ENCODE data around the gene MYORG.
"Not testable (repeated sequence)": the region's sequence is repeated elsewhere in the genome, so short reads cannot be mapped to it uniquely, and the experiment has no call there.

Gene MYORG

DNA sequence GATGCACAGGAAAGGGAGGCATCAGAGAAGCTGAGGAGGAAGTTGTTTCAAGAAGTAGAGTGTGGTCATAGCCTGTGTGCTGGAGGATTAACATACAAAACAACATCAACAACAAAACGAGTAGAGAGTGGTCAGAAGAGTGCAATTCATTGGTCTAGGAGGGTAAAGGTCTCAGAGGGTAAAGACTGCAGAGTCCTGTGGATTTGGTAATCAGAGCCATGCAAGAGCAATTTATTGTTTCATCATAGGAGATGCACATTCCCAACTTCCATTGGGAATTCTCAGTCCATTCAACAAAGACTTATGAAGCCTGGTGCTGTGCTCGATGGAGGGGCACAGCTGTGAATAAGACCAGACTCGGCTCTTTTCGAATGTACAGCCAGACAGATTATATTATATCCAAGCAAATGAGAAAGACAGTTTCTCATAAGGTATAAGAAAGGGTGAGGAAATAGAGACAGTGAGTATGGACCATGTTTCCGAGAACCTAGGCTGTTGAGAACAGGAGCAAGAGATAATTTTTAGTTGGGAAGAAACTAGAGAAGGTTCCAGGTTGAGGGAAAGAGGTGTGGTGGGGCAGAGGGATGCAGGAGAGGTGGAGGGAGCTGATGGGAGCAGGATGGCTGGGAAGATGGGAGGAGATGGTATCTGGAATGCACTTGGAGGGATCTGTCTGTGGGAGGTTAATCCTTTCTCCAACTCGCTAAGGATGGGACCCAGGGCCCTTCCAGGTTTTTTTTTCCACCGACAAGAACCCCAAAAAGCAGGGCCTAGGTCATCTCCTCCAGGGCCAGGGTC lies 7.9 kb upstream of the MYORG start:
- no peak for DNase-seq

DNA sequence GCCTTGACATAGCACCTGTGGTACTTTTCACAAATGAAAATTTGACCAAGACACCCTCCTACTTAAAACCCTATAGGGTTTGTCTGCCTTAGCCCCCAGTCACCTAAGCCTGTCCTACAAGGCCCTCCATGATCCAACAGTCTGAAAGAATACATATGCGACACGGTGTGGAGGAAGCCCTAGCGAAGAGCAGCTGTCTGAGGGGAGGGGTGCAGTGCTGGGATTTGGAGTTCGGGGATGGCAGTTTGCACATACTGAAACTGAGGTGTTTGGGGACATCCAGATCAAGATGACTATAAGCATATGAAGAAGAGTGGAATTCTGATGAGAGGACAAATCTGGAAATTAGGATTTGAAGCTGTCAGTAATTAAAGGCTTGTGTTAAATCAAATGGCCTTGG lies 7.2 kb upstream of the MYORG start:
- DNase-seq: no peak

DNA sequence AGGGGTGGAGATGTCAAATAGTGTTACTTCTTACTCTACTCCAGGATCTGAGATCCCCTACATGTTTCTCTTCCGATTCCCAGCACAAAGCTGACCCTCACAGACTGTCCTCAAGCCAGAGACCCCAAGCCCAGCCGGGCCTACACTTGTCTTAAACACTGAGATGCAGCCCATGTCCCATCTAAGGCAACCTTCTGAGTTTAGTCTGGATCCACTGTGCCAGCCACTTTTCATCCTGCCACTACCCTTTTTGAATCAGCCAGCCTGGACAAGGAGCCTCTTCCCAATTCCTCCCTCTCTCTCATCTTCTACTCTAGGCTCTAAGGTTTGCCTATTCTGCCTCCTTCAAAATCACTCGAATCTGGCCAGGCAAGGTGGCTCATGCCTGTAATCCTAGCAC lies 6.2 kb upstream of the MYORG start:
- no peak for DNase-seq

DNA sequence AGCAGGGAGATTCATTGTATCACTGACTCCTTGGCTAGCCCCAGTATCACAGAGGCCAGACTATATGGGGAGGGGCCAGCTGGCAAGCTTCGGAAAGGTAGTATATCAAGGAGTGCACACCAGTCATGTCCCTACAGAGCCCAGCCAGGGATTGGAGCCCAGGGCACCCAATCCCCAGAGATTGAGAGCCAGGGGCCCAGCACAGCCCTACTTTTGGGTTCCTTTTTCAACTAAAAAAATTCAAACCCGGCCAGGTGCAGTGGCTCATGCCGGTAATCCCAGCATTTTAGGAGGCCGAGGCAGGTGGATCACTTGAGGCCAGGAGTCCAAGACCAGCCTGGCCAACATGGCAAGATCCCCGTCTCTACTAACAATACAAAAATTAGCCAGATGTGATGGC lies 5.4 kb upstream of the MYORG start:
- DNase-seq: no peak

DNA sequence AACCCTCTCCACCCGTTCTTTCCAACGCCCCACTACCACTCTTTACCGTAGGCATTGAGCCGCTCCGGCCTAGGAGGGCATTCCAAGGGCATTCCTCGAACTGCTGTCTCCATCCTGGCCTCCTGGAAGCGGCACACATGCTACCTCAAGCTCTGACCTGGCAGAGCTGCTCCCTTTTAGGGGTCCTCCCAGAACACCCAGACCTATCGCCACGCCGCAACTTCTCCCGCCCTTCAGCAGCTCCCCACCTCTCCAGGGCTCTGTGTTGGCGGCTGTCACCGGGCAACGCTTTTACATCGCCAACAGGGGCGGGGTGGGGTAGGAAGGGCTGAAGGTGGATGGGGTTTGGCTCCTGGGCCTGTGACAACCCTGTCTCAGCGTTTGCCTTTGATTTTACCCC lies 4.6 kb upstream of the MYORG start:
- no peak for DNase-seq

DNA sequence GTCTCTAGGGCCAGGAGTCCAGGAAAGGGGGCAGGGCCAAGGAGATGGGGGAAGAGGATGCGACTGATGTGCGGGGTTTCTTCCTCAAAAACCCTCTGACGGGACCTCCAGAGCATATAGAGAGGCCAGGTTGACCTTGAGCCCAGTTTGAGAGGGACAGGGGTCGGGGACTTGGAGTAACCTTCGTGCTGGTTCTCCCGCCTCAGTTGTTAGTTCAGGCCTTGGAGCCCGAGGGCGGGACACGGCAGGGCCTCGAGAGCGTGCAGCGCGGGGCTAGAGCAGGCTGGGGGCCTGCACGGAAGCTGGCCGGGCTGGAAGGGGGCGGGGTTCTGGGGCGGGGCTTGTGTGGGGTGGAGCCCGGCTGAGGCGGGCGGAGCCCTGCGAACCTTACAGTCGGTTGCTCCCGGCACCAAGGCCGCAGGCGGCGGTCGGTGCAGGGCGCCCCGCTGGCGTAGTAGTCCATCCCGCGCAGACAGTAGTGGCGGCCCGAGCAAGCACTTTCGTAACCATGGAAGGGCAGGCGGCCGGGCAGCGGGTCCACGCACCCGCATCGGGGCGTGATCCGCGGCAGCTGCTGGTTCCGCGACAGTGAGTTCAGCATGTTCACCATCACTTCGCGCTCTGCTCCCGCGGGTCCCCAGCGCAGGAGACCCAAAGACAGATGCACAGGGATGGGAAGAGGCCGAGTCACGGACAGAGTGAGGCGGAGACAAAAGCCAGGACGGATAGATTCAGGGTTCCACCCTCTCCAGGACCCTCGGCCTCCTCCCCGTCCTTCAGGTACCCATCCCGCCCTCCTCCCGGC lies 4.0 kb upstream of the MYORG start:
- peak; percentile 78 to 85 for DNase-seq

DNA sequence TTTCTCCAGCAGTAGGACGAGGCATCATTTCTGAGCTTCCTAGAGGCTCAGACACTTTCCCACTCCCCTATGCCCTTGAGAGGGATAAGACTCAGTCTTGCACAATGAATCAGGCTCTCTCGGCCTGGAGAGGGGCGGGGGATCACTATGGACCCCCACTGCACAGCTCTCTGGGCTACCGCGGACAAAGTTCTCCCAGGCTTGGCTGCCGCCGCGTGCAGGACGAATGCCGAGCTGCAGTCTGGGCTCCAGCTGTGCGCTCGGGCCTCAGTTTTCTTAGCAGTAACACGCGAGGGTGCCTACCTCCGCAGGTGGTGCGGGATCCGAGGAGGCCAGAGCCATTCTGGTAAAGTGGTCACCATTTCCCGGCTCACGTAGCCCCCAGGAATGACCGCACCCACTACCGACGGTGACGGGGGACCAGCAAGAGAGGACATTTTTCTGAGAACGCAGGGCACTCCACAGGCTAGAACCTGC lies 3.4 kb upstream of the MYORG start:
- no peak for DNase-seq

DNA sequence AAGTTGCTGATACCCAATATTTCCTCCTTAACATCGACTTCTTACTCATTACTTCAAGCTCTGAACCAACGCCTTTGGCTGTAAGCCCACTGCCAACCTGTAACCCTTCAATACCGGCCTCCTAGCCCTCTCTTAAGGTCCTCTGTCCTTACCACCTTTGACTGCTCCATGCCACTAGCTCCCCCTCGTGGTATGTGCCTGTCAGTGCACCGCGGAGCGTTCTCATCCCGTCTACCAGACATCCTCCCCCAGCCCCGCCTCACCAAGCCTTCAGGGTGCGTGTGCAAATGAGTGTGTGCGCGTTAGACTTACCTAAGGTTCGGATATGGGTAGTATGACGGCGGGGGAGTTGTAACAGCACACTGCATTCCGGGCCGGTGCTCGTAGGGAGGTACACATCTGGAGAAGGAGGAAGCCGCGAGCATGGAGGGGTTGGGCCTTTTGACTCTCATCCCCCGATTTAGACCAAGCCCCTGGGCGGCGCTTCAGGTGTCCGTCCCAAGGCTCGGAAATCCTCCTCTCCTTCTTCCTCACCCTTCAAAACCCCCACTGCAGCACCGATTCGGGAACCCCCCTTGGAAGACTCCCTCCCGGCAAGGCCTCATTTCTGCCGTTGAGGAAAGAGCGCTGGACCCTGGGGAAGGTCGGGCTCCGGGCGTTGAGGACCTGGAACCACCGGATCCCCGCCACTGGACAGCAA lies 2.8 kb upstream of the MYORG start:
- DNase-seq: peak; percentile 89 to 93

DNA sequence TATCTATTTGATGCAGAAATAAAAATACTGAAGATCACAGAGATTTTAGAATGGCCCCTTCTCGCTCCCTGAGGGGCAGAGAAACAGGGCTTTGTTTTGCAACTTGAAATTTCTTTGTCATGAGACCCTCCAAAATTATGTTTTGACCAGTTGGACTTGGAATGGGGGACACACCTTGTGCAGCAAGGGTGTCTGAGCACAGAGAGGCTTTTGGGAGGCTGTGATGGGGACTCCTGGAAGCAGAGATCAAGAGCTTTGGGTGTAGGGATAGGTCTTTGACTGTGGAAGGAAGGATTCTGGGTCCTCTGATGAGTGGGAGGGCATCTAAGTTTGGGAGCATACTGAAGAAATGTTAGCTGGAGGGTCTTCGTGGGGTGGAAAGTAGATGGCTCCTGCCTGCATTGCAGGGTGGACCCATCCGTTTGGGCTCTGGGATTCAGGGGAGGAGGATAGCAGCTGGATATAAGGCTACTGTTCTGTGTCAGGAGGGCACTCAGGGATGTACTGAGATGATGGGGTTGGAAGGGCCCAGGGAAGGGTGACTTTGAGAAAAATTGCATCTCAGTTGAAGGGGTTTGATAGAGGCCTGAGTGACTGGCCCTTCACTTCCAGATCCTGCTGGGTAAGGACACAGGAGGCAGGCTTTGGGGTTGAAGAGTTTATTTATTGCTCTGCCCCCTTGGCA lies 1.8 kb upstream of the MYORG start:
- DNase-seq: no peak

DNA sequence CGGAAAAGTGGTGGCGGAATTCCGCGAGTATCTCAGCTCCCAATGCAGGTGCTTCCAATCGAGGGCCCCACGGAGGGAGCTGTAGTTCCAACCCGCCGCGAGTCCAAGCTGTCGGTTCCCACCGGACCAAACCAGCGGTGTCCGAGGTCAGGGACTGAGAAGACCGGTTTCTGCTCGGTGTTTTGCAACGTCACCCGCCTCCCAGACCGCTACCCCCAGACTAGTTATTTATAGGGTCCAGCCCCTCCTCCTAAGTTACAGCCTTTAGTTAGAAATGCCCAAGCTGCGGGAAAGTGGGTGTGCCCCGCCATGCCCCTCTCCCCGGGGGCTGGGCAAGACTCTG lies 677 bp upstream of the MYORG start:
- DNase-seq: no peak

DNA sequence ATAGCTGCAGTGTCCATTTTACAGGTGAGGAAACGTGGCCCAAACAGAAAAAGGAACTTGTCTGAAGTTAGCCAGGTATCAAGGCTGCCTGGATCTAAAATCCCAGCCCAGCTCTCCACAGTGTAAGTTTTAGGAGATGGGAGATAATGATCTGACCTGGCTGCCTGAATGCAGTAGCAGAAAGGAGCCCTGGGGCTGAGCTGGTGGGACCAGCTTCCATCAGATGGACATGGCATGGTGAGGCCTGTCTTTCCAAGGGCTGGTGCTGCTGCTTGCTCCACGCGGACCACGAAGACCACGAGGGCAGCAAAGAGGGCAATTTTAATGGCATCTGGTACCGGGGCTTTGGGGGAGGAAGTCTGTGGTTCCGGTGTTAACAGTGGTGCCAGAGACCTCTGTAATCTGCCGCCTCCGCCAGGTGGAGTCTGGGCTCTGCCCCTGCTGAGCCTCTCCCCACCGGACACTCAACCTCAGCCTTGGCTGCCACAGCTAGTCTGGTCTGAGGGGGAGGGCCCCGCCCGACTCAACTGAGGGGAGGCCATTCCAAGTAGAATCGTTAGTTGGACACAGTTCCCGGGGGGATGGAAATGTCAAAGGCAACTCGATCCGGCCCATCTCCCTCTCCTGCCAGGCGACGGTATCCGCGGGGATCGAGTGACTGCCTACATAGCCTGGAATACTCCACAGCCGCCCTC lies 650 bp downstream of the MYORG start:
- peak; percentile 52 to 69 for DNase-seq

DNA sequence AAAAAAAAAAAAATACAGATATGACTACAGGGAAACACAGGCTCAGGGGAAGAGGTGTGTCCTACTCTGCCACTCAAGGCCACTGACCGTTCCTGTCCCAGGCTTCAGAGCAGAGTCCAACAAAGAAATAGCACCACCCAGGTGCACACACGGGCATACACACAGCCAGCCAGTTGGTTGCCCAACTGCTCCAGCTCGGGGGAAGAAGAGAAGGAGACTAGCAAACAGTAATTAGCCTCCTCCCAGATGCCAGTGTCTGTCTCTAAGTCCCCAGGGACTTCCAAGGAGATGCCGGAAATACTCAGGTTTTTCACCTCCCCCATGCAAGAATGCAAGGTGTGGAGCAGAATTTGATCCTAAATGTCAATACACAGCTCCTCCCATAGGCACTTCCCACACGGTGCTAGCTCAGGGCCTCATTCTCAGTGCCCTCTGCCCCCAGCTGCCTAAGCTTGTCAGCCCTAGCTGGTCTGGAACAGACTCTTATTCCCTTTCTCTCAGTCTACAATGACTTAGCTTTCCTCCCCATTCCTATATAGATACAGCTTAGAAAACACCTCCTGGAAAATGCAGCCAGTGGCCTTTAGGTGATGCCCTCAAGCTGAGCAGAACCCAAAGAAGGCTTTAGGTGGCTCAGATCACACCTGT lies 1.7 kb downstream of the MYORG start:
- no peak for DNase-seq

DNA sequence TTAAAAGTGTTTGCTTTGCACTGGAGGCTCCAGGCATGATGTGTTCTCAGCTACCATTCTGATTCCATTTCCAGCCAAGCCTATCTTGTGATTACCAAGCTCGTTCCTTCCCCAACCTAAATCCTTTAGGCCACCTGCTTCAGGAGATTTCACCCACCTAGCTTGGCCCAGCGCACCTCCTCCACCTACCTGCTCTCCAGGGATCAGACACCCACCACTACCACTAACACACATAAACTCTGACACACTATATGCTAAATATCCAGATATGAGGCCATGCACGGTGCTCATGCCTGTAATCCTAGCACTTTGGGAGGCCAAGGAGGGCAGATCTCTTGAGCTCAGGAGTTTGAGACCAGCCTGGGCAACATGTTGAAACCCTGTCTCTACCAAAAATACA lies 2.4 kb downstream of the MYORG start:
- DNase-seq: no peak

DNA sequence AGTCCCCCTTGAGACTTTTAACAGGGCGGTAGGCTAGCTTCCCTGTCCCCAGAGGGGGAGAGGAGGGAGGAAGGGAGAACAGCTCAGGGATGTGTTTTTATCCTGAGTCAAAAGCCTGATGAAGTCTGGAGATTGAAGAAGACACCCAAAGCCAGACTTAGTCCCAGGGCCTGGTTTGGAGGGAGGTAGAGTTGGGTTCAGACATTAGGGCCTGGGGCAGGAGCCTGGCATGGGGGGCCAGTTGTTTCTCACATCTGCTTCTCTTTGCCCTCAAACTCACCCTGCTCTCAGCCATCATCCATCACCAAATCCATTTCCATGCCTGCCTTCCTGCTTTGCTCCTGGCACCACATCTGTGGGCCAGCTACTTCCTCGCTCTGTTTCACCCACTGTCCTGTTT lies 2.9 kb downstream of the MYORG start:
- DNase-seq: no peak

DNA sequence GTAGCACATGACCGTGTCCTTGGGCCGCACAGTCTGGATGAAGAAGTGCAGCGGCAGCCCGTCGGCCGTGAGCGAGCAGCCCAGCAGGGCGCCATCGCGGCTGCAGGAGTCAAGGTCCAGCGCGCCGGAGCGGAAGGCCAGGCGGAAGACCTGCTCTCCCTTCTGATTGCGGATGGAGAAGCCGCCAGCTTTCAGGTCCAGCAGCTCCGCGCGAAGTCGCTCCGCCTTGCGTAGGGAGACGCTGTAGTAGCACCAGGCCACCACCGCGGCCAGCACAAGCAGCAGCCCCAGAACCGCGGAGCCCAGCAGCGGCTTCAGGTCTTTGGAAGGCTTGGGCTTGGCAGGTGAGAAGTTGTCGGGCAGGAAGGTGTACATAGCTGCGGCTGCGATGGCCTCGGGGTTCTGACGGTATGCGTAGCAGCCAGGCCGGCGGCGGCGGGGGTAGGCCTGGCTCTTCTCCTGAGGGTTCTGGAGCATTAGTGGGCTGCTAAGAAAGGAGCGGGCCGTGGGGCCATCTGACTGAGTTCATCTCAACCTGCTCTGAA lies 4.2 kb downstream of the MYORG start:
- DNase-seq: no peak

DNA sequence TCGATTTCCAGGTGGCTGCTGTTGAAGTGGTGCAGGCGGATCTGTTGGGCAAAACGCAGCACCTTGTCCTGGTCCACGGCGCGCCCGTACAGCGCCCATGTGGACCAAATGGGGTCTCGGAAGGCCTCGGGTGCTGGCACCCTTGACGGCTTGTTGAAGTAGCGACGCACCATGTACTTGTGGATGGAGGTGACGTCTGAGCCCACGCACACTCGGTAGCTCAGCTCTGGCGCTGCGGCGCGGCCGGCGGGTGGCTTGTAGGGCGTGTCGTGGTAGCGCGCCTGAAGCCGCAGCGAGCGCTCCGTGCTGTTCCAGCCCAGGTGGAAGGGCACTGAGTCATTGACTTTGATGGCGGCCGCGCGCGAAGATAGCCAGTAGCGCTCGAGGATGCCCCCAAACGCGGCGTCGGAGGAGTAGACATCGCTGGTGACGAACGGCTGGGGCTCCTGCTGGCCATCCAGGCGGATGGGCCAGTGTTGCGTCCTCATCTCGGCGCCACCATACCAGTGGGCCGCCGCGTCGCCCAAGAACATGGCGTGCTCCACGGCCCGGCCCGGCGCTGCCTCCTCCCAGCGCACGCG lies 4.7 kb downstream of the MYORG start:
- DNase-seq: no peak

DNA sequence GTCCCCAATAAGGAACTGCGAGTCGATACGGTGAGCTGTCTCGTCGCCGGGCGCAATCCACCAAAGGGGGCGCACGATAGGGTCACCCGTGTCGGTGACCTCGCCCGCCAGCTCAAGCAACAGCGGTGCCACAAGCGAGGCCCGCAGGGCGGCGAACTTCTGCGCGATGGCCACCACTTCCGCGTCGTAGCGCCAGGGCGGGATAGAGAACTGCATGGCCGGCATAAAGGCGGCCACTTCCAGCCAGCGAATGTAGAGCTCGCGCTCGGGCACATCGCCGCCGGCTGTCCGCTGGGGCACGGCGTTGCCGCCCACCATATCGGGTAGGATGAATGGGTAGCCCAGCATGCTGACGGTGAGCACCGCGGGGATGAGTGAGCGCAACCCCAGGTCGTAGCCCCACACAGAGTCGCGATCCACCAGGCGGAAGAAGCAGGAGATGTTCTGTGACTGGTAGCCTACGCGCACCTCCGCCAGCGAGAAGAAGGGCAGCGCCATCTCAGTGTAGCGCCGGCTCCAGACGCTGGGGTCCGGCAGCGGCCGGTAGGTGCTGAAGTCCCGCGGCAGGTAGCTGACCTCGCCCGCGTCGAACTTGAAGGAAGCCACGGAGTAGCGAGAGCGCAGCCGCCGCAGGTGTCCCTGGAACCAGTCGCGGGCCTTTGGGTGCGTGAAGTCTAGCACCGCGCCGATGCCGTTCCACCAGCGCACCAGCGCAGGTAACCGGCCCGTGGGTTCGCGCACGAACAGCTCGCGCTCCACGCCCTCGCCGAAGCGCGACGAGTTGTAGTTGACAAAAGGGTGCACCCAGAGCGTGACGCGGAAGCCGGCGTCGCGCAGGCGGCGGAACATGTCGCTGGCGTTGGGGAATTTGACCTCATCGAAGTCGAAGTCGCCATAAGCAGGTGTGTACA lies 5.5 kb downstream of the MYORG start:
- DNase-seq: peak; percentile 25 to 46

DNA sequence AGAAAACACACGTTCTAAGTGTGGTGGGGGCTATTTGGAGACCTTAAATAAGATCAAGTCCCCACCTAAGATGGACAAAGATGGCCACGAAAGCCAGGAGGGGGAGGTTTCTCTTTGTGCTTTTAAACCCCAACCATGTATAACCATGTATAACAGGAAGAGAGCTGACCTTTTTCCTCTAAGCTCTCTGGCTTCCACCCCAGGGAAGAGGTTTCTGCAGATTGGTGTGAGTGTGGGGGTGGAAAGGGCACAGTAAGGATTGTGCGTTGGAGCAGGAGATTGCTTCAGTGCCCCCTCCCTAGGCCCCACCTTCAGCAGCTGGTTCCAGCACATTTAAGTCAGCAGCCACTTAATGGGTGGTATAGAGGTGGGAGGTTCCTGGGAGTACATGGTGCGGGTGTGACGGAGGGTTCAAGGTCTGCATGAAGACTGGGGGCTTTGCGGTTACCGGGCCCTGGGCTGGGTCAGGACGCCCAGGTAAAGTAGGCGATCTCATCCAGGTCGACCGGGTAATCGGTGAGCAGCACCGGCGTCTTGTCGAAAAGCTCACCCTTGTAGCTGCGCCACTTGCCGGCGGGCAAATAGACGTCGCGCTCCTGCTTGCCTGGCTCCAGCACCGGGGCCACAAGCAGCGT lies 6.2 kb downstream of the MYORG start:
- no peak for DNase-seq

DNA sequence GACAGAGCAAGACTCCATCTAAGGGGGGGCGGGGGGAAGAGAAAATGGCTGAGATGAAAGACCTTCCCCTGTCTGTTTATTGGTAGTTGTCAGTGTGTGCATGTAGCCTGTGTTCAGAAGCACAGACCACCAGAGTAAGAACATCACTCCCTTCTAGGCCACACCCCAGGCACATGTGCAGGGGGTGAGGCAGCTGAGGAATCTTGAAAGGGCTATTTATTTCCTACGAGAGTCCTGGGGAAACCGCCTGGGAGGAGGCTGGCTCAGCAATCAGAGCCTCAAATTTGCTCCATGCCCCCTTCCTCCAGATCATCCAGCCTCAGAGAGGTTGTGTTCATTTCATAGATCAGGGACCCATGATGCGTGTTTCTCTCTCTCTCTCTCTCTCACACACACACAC lies 7.1 kb downstream of the MYORG start:
- no peak for DNase-seq

DNA sequence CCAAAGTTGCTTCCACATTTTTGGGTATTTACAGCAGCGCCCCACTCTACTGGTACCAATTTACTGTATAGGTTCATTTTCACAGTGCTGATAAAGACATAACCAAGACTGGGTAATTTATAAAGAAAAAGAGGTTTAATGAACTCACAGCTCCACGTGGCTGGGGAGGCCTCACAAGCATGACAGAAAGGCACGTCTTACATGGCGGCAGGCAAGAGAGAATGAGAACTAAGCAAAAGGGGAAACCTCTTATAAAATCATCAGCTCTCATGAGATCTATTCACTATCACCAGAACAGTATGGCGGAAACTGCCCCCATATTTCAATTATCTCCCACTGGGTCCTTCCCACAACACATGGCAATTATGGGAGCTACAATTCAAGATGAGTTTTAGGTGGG lies 7.9 kb downstream of the MYORG start:
- not testable (repeated sequence) for DNase-seq

Data from CD4-positive, alpha-beta T cell treated with Interferon alpha-2 for 1 hour (primary cell).